AG04449 (cell line): Measurements from ENCODE around the gene EPB41L4A.

Experiments
- CTCF ChIA-PET: fragments of 350-600 bp; formaldehyde crosslinking; extraction: SDS; loops from one replicate; lab custom pipeline; 2021; ENCODE audit warnings: antibody characterized with exemption; lab: Yijun Ruan, JAX
- POLR2A ChIA-PET: fragments of 400-600, 350-600 bp; formaldehyde crosslinking; extraction: SDS; loops from one replicate; lab custom pipeline; 2020; ENCODE audit warnings: antibody characterized with exemption, inconsistent platforms; lab: Yijun Ruan, JAX
- DNase-seq: peaks from one replicate; pipeline ENCODE4 v3.0.0-alpha.2; 2010; ENCODE audit warnings: low read depth, low spot score
- H3K4me3 ChIP-seq: 2 replicates; pipeline ENCODE4 v1.5.1; 2011; ENCODE audit warnings: low read depth, mild to moderate bottlenecking, control low read depth, low read length
- TF ChIP-seq, protein P1 (sequence below): IDR thresholded peaks from one replicate; pipeline ENCODE4 v1.5.1; 2011; ENCODE audit warnings: mild to moderate bottlenecking, moderate library complexity, low read length, control low read depth, inconsistent platforms; ENCODE audit not compliant: insufficient read depth; ENCODE audit errors: missing control alignments

Gene EPB41L4A

DNA sequence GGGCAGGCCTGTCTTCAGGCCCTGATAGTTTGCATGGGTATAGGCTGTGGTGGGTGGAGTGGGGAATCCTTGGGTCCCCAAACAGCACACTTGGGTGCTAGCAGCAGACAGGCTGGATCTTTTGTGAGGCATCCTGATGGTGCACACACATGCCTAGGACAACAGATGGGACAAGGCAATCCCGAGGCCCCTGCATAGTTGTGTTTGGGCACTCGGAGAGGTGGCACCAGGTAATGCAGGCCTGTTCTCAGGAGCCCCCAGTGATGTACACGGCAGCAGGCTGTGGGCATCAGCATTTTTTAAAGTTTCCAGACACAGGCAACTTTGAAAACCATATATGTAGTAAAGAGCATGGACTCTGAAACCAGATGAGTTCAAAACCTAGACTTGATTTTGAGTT, 65.4 kb downstream of the EPB41L4A start:
- DNase-seq: no peak
- H3K4me3 ChIP-seq: no peak overlapping the region
- CTCF ChIA-PET: no interaction called here
- TF ChIP-seq, protein P1, sequence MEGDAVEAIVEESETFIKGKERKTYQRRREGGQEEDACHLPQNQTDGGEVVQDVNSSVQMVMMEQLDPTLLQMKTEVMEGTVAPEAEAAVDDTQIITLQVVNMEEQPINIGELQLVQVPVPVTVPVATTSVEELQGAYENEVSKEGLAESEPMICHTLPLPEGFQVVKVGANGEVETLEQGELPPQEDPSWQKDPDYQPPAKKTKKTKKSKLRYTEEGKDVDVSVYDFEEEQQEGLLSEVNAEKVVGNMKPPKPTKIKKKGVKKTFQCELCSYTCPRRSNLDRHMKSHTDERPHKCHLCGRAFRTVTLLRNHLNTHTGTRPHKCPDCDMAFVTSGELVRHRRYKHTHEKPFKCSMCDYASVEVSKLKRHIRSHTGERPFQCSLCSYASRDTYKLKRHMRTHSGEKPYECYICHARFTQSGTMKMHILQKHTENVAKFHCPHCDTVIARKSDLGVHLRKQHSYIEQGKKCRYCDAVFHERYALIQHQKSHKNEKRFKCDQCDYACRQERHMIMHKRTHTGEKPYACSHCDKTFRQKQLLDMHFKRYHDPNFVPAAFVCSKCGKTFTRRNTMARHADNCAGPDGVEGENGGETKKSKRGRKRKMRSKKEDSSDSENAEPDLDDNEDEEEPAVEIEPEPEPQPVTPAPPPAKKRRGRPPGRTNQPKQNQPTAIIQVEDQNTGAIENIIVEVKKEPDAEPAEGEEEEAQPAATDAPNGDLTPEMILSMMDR: no peak
- POLR2A ChIA-PET: no interaction called here

DNA sequence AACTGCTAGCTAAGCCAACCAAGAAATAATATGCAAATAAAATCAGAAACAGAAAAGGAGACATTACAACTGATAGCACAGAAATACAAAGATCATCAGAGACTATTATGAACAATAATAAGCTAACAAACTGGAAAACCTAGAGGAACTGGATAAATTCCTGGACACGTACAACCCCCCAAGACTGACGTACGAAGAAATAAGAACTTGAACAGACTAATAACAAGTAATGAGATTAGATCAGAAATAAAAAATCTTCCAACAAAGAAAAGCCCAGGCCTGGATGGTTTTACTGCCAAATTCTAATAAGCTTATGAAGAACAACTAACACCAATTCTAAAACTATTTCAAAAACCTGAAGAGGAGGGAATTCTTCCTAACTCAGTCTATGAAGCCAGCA, 67.9 kb downstream of the EPB41L4A start:
- no peak for DNase-seq
- CTCF ChIA-PET: interaction anchor here (1.5 kb wide), 1 partner anchor 176 kb away, joined by 4 read pairs; no protein-coding TSS in a partner anchor
- TF ChIP-seq, protein P1: no peak
- POLR2A ChIA-PET: no interaction called here
- no peak overlapping the region for H3K4me3 ChIP-seq

DNA sequence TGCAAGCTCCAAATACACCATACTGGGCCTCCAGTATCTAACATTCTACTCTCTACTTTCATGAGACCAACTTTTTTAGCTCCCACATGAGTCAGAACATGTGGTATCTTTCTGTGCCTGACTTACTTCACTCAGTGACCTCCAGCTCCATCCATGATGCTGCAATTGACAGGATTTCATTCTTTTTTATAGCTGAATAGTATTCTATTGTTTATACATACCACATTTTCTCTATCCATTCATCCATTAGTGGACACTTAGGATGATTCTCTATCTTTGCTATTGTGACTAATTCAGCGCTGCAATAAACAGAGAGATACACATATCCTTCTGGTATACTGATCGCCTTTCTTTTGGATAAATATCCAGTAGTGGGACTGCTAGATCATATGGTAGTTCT, 68.5 kb downstream of the EPB41L4A start:
- no peak overlapping the region for H3K4me3 ChIP-seq
- ChIA-PET CTCF (no interaction called here), POLR2A (no interaction called here)
- TF ChIP-seq, protein P1: no peak
- DNase-seq: no peak

DNA sequence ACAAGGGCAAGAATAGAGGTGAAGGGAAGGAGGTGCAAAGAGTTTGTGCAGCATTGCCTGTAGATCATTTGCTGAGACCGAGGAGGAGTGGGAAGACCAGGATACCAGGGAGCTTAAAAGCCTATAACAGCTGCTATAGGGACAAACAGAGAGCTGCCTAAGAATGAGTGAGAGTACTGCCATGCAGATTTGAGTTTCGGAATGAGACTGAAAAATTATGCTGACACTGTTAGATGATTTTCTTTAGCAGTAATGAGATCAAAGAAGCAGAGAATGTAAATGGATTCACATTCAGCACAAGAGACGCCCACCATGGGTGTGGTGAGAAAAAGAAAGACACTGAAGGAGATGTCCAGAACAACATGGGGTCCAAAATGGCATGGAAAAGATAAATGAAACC, 69.7 kb downstream of the EPB41L4A start:
- POLR2A ChIA-PET: no interaction called here
- CTCF ChIA-PET: no interaction called here

DNA sequence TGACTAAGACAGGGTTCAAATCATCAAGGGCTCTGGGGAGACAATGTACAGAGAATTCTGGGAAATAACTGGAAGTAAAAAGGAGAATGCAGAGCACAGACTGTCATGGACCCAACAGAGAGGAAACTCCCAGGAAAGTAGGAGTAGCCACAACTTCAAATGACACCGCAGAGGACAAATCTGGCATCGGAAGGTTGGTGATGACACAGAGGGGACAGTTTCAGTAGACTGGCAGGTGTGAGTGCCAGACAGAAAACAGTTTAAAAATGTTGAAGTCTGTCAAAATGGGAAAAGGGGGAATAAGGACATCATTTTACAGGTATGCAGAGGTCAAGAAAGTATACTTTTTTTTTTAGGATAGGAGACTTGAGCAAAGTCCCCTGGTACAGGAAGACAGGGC, 70.2 kb downstream of the EPB41L4A start:
- DNase-seq: no peak
- ChIA-PET POLR2A (no interaction called here), CTCF (no interaction called here)
- TF ChIP-seq, protein P1: no peak
- no peak overlapping the region for H3K4me3 ChIP-seq

More for the DNA sequence above, 69.7 kb downstream of the EPB41L4A start:
- DNase-seq: no peak
- TF ChIP-seq, protein P1: no peak
- H3K4me3 ChIP-seq: no peak overlapping the region

DNA sequence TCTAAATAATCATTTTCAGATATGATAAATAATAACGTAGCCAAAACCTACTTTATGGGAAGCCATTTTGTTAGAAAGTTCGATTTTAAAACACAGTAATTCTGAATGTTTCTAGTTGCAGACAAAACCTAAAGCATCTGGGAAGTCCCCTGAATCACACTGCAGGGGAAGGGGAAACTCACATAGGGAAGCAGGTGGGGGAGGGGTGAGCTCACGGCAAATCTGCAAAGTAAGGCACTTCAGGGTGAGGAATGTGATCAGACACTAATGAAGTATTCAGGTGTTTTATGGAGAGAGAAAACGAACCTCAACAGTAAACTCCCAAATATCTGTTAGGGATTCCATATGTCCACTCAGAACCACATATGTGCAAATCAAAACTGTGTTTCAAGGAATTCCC, 70.7 kb downstream of the EPB41L4A start:
- TF ChIP-seq, protein P1: no peak
- no peak for DNase-seq
- POLR2A ChIA-PET: no interaction called here
- H3K4me3 ChIP-seq: no peak overlapping the region
- CTCF ChIA-PET: no interaction called here
